HEK293 (cell line): ENCODE results near the gene MAN2A2.
A peak's percentile ranks its signal among the peaks of the same experiment; 100 is the strongest.

Experiments used
- CTCF ChIA-PET: fragments of 350-600 bp; formaldehyde crosslinking; extraction: SDS; loops from one replicate; lab custom pipeline; 2021; ENCODE audit warnings: antibody characterized with exemption; lab: Yijun Ruan, JAX
- POLR2A ChIA-PET: fragments of 300-600 bp; formaldehyde crosslinking; extraction: SDS; loops from one replicate; lab custom pipeline; 2020; ENCODE audit warnings: antibody characterized with exemption, inconsistent platforms; lab: Yijun Ruan, JAX
- H3K27ac ChIP-seq: fragments of 200-500 bp; sonication (Bioruptor generic); 2 replicates; pipeline ENCODE4 v1.5.1; 2014; ENCODE audit warnings: low read depth, low read length, control low read depth, inconsistent platforms; ENCODE audit errors: extremely low read depth
- H3K36me3 ChIP-seq, 2 experiments: fragments of 200-500 bp in 1 of 2; sonication (Bioruptor generic) in 1 of 2; 1 replicate in 1 of 2; 2 replicates in 1 of 2; pipeline ENCODE4 v1.5.1; 2014 to 2017; ENCODE audit warnings: inconsistent platforms in 2 of 2, low read length in 2 of 2; ENCODE audit not compliant: control insufficient read depth in 2 of 2, insufficient read depth in 1 of 2
- H3K4me1 ChIP-seq: fragments of 200-500 bp; sonication (Bioruptor generic); 2 replicates; pipeline ENCODE4 v1.5.1; 2014; ENCODE audit warnings: mild to moderate bottlenecking, low read length, inconsistent platforms; ENCODE audit not compliant: control insufficient read depth, insufficient read depth
- H3K4me3 ChIP-seq: 2 replicates; pipeline ENCODE4 v1.5.1; 2011; ENCODE audit warnings: low read depth, mild to moderate bottlenecking, control low read depth, low read length, moderate library complexity
- H3K9me3 ChIP-seq: fragments of 200-500 bp; sonication (Bioruptor generic); 2 replicates; pipeline ENCODE4 v1.5.1; 2014; ENCODE audit warnings: low read depth, low read length, inconsistent platforms; ENCODE audit not compliant: control insufficient read depth, insufficient read depth
- KLF8 ChIP-seq: fragments of 450-650 bp; formaldehyde crosslinking; IDR thresholded peaks from 2 replicates; pipeline ENCODE4 v1.5.1; 2016; ENCODE audit warnings: missing biosample characterization, missing genetic modification characterization
- SP7 ChIP-seq: fragments of 450-650 bp; formaldehyde crosslinking; IDR thresholded peaks from 2 replicates; pipeline ENCODE4 v1.5.1; 2016; ENCODE audit warnings: missing biosample characterization, missing genetic modification characterization
- YY2 ChIP-seq: fragments of 450-650 bp; formaldehyde crosslinking; IDR thresholded peaks from 2 replicates; pipeline ENCODE4 v1.5.1; 2016; ENCODE audit warnings: missing biosample characterization, missing genetic modification characterization
- ZBTB8A ChIP-seq: fragments of 450-650 bp; formaldehyde crosslinking; IDR thresholded peaks from 2 replicates; pipeline ENCODE4 v1.5.1; 2016; ENCODE audit warnings: missing biosample characterization, missing genetic modification characterization
- ZNF121 ChIP-seq: fragments of 450-650 bp; formaldehyde crosslinking; IDR thresholded peaks from 2 replicates; pipeline ENCODE4 v1.5.1; 2016; ENCODE audit warnings: missing biosample characterization, missing genetic modification characterization
- ZNF155 ChIP-seq: fragments of 450-650 bp; formaldehyde crosslinking; IDR thresholded peaks from 2 replicates; pipeline ENCODE4 v1.5.1; 2016; ENCODE audit warnings: missing biosample characterization, missing genetic modification characterization
- ZNF266 ChIP-seq: fragments of 450-650 bp; formaldehyde crosslinking; IDR thresholded peaks from 2 replicates; pipeline ENCODE4 v1.5.1; 2016; ENCODE audit warnings: missing biosample characterization, missing genetic modification characterization, low read depth
- ZNF341 ChIP-seq: fragments of 450-650 bp; formaldehyde crosslinking; IDR thresholded peaks from 2 replicates; pipeline ENCODE4; 2016; ENCODE audit warnings: low read depth, missing biosample characterization, missing genetic modification characterization
- ZNF501 ChIP-seq: fragments of 450-650 bp; formaldehyde crosslinking; IDR thresholded peaks from 2 replicates; pipeline ENCODE4 v1.5.1; 2016; ENCODE audit warnings: missing biosample characterization, missing genetic modification characterization
- ZNF521 ChIP-seq: fragments of 450-650 bp; formaldehyde crosslinking; IDR thresholded peaks from 2 replicates; pipeline ENCODE4 v1.5.1; 2017; ENCODE audit warnings: missing biosample characterization, mild to moderate bottlenecking, missing genetic modification characterization
- ZNF639 ChIP-seq: fragments of 450-650 bp; formaldehyde crosslinking; IDR thresholded peaks from 2 replicates; pipeline ENCODE4 v1.5.1; 2016; ENCODE audit warnings: missing biosample characterization, missing genetic modification characterization
- ZNF664 ChIP-seq: fragments of 450-650 bp; formaldehyde crosslinking; IDR thresholded peaks from 2 replicates; pipeline ENCODE4 v1.5.1; 2016; ENCODE audit warnings: missing biosample characterization, missing genetic modification characterization
- ZNF707 ChIP-seq: fragments of 450-650 bp; formaldehyde crosslinking; IDR thresholded peaks from 2 replicates; pipeline ENCODE4 v1.5.1; 2016; ENCODE audit warnings: missing biosample characterization, missing genetic modification characterization
- TF ChIP-seq, protein P1 (sequence below): fragments of 450-650 bp; IDR thresholded peaks from 2 replicates; pipeline ENCODE4 v1.5.1; 2018; ENCODE audit warnings: missing biosample characterization, mild to moderate bottlenecking, missing genetic modification characterization
- TF ChIP-seq, protein P2 (sequence below): fragments of 450-650 bp; formaldehyde crosslinking; IDR thresholded peaks from 2 replicates; pipeline ENCODE4 v1.5.1; 2017; ENCODE audit warnings: missing biosample characterization, missing genetic modification characterization
- TF ChIP-seq, protein P3 (sequence below): fragments of 450-650 bp; formaldehyde crosslinking; IDR thresholded peaks from 2 replicates; pipeline ENCODE4 v1.5.1; 2017; ENCODE audit warnings: missing biosample characterization, missing genetic modification characterization
- TF ChIP-seq, protein P4 (sequence below): fragments of 450-650 bp; formaldehyde crosslinking; IDR thresholded peaks from 2 replicates; pipeline ENCODE4 v1.5.1; 2016; ENCODE audit warnings: missing biosample characterization, missing genetic modification characterization

The MAN2A2 gene

DNA sequence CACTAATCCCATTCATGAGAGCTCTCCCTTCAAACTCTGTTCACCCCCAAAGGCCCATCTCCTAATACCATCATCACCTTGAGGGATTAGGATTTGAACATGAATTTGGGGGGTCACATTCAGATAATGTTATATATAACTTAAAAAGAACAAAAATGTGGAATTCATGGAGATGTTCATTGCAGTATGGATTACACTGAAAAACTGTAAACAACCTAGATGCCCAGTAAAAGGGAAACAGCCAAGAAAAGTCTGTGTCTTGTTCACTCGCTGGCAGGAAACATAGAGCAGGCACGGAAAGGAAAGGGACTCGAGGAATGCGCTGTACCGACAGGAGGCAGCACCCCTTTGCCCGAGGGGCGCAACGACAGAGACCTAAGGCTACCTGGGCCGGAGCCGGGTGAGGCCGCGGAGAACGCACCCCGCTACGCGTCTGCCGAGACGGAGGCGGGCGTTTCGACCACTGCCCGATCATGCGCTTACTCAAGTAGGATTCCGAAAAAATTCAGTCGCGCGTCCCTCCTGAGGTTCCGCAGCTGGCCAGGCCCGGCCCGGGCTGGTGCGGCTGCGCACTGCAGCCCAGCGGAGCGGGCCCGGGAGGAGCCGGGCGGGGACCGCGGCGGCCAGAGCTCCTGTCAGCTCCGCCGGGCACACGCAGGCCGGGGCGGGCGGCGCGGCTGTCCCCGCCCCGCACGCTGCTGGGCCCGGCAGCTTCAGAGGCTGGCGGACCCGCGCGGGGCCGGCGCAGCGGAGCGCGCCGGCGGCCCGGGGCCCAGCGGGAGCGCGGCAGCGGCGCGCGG lies 862 bp upstream of the MAN2A2 start (continued):
- TF ChIP-seq, protein P1, sequence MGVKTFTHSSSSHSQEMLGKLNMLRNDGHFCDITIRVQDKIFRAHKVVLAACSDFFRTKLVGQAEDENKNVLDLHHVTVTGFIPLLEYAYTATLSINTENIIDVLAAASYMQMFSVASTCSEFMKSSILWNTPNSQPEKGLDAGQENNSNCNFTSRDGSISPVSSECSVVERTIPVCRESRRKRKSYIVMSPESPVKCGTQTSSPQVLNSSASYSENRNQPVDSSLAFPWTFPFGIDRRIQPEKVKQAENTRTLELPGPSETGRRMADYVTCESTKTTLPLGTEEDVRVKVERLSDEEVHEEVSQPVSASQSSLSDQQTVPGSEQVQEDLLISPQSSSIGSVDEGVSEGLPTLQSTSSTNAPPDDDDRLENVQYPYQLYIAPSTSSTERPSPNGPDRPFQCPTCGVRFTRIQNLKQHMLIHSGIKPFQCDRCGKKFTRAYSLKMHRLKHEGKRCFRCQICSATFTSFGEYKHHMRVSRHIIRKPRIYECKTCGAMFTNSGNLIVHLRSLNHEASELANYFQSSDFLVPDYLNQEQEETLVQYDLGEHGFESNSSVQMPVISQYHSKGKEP (tag by site-specific recombination), result 0 out of 2 replicates have a peak, but pooled peaks have one; percentile 15
- TF ChIP-seq ZNF664 (tag by site-specific recombination) (peak; percentile 32; the same call in 1 of the 2 replicates), ZNF266 (tag by site-specific recombination) (no peak), ZBTB8A (peak; percentile 93), ZNF155 (tag by site-specific recombination) (no peak), ZNF639 (tag by site-specific recombination) (0 out of 2 replicates have a peak, but pooled peaks have one; percentile 43), ZNF707 (no peak), YY2 (tag by site-specific recombination) (no peak), SP7 (peak; percentile 47; the same call in 1 of the 2 replicates), ZNF521 (tag by site-specific recombination) (no peak)
- TF ChIP-seq, protein P2, sequence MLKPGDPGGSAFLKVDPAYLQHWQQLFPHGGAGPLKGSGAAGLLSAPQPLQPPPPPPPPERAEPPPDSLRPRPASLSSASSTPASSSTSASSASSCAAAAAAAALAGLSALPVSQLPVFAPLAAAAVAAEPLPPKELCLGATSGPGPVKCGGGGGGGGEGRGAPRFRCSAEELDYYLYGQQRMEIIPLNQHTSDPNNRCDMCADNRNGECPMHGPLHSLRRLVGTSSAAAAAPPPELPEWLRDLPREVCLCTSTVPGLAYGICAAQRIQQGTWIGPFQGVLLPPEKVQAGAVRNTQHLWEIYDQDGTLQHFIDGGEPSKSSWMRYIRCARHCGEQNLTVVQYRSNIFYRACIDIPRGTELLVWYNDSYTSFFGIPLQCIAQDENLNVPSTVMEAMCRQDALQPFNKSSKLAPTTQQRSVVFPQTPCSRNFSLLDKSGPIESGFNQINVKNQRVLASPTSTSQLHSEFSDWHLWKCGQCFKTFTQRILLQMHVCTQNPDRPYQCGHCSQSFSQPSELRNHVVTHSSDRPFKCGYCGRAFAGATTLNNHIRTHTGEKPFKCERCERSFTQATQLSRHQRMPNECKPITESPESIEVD (tag by site-specific recombination), result no peak
- TF ChIP-seq, protein P3, sequence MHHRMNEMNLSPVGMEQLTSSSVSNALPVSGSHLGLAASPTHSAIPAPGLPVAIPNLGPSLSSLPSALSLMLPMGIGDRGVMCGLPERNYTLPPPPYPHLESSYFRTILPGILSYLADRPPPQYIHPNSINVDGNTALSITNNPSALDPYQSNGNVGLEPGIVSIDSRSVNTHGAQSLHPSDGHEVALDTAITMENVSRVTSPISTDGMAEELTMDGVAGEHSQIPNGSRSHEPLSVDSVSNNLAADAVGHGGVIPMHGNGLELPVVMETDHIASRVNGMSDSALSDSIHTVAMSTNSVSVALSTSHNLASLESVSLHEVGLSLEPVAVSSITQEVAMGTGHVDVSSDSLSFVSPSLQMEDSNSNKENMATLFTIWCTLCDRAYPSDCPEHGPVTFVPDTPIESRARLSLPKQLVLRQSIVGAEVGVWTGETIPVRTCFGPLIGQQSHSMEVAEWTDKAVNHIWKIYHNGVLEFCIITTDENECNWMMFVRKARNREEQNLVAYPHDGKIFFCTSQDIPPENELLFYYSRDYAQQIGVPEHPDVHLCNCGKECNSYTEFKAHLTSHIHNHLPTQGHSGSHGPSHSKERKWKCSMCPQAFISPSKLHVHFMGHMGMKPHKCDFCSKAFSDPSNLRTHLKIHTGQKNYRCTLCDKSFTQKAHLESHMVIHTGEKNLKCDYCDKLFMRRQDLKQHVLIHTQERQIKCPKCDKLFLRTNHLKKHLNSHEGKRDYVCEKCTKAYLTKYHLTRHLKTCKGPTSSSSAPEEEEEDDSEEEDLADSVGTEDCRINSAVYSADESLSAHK (tag by site-specific recombination), result 0 out of 2 replicates have a peak, but pooled peaks have one; percentile 31
- TF ChIP-seq, all 188 proteins: peak for 45

GRCh38 chr15:90903733-90904536 lies 833 bp downstream of the MAN2A2 start:
- Histone ChIP-seq H3K27ac (peak overlapping the region; percentile 98), H3K36me3 (peaks cover 13 to 40% of the 10 kb centered on the region in 2 experiments)
- no peak for TF ChIP-seq KLF8 (tag by site-specific recombination)
- peak; percentile 51; the same call in 1 of the 2 replicates for TF ChIP-seq ZNF341 (tag by site-specific recombination)
- TF ChIP-seq YY2 (tag by site-specific recombination), result peak; percentile 24; the same call in 1 of the 2 replicates
- no peak for TF ChIP-seq ZNF501 (tag by site-specific recombination)
- TF ChIP-seq ZNF121, result peak; percentile 50; the same call in 1 of the 2 replicates
- TF ChIP-seq, protein P4, sequence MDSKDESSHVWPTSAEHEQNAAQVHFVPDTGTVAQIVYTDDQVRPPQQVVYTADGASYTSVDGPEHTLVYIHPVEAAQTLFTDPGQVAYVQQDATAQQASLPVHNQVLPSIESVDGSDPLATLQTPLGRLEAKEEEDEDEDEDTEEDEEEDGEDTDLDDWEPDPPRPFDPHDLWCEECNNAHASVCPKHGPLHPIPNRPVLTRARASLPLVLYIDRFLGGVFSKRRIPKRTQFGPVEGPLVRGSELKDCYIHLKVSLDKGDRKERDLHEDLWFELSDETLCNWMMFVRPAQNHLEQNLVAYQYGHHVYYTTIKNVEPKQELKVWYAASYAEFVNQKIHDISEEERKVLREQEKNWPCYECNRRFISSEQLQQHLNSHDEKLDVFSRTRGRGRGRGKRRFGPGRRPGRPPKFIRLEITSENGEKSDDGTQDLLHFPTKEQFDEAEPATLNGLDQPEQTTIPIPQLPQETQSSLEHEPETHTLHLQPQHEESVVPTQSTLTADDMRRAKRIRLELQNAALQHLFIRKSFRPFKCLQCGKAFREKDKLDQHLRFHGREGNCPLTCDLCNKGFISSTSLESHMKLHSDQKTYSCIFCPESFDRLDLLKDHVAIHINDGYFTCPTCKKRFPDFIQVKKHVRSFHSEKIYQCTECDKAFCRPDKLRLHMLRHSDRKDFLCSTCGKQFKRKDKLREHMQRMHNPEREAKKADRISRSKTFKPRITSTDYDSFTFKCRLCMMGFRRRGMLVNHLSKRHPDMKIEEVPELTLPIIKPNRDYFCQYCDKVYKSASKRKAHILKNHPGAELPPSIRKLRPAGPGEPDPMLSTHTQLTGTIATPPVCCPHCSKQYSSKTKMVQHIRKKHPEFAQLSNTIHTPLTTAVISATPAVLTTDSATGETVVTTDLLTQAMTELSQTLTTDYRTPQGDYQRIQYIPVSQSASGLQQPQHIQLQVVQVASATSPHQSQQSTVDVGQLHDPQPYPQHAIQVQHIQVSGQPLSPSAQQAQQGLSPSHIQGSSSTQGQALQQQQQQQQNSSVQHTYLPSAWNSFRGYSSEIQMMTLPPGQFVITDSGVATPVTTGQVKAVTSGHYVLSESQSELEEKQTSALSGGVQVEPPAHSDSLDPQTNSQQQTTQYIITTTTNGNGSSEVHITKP (tag by site-specific recombination), result 0 out of 2 replicates have a peak, but pooled peaks have one; percentile 29
- TF ChIP-seq, all 188 proteins: peak for 4
- POLR2A ChIA-PET, result interaction anchor here (0.5 to 3.8 kb wide), 14 partner anchors 9 to 1660 kb away, joined by 3 to 88 read pairs (median 4); partner anchors contain the start of genes BLM, HDDC3, RCCD1 and UNC45A
- H3K9me3 ChIP-seq, result no peaks in the 10 kb centered on the region
- peaks cover 13% of the 10 kb centered on the region for H3K4me1 ChIP-seq
- CTCF ChIA-PET, result interaction anchor here (0.5 to 8.3 kb wide), 12 partner anchors 9 to 368 kb away, joined by 3 to 126 read pairs (median 3); partner anchors contain the start of genes BLM, HDDC3 and UNC45A
- H3K4me3 ChIP-seq, result peak overlapping the region; percentile 74
